ENCODE data around the gene EPS8L3.
"Not testable (repeated sequence)": the region's sequence is repeated elsewhere in the genome, so short reads cannot be mapped to it uniquely, and the experiment has no call there.

Gene EPS8L3

GRCh38 chr1:109750920-109751319 lies 12.8 kb downstream of the EPS8L3 start:
- no peaks in the 10 kb centered on the region for H3K36me3 ChIP-seq (ENCODE audit: control insufficient read depth, insufficient read depth, low read length)
- no CpG with 5 or more reads among the region's 6 CpGs for WGBS (ENCODE audit: insufficient coverage, insufficient read length)
- no peaks in the 10 kb centered on the region for H3K27me3 ChIP-seq (ENCODE audit: control insufficient read depth, insufficient read depth, low read length)
- DNase-seq (ENCODE audit: low read depth, low spot score) = no peak
- no peak overlapping the region for H3K27ac ChIP-seq (ENCODE audit: low read length)
- H3K4me3 ChIP-seq (ENCODE audit: low read length) = no peak overlapping the region
- H3K9me3 ChIP-seq (ENCODE audit: control insufficient read depth, insufficient read depth, low read length) = no peaks in the 10 kb centered on the region
- H3K4me1 ChIP-seq (ENCODE audit: control insufficient read depth, insufficient read depth, low read length) = no peaks in the 10 kb centered on the region

DNA sequence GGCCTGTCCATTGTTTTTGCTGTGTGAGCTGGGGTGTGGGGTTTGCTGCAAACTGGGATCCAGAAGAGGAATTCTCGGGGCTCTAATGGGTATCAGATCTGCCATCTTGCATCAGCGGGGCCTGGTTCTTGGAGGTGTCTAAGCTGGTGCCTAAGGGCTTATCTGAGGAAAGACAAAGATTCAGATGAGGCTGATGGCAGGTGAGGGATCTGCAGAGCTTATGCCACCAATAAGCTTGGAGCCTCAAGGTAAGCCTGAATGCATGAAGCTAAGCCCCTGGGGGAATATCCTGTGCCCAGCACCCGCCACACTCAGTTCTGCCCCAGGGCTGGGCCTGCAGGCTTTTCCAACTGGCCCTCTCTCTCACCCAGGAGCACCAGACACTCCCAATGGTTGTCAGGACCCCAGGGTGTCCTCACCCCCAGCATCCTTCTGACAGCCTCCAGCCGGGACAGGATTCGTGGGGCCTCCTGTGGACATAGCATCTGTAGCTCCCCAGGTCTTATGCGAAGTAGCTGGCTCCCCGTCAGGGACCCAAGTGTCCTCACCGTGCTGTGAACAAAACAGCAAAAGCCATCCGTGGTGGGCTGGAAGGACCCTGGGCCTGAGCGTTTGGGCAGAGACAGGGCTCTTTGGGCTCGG lies 13.4 kb downstream of the EPS8L3 start:
- H3K27ac ChIP-seq (ENCODE audit: low read length) = no peak overlapping the region
- no peaks in the 10 kb centered on the region for H3K36me3 ChIP-seq (ENCODE audit: control insufficient read depth, insufficient read depth, low read length)
- no peaks in the 10 kb centered on the region for H3K4me1 ChIP-seq (ENCODE audit: control insufficient read depth, insufficient read depth, low read length)
- WGBS (ENCODE audit: insufficient coverage, insufficient read length) = no CpG with 5 or more reads among the region's 11 CpGs
- H3K9me3 ChIP-seq (ENCODE audit: control insufficient read depth, insufficient read depth, low read length) = no peaks in the 10 kb centered on the region
- H3K27me3 ChIP-seq (ENCODE audit: control insufficient read depth, insufficient read depth, low read length) = no peaks in the 10 kb centered on the region
- DNase-seq (ENCODE audit: low read depth, low spot score) = no peak
- no peak overlapping the region for H3K4me3 ChIP-seq (ENCODE audit: low read length)

DNA sequence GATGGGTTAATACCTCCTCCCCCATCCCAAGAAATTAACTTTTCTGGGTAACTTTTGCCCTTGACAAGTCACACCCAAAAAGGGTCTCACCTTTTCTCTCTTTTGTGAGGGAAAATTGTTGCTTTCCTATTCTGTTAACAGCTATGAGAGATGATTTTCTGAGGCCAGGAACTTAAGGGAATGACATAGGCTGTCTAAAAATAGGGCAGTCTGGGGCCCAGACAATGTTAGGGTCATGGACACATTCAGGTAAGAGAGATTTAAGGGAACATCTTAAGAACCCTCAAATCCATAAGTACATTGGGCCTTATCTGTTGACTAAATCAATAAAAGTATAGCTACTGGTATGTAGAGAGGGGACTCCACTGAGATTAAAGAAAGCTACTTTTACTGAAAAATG lies 14.5 kb downstream of the EPS8L3 start:
- Histone ChIP-seq H3K4me3 (ENCODE audit: low read length) (no peak overlapping the region), H3K9me3 (ENCODE audit: control insufficient read depth, insufficient read depth, low read length) (no peaks in the 10 kb centered on the region), H3K36me3 (ENCODE audit: control insufficient read depth, insufficient read depth, low read length) (no peaks in the 10 kb centered on the region), H3K27ac (ENCODE audit: low read length) (no peak overlapping the region), H3K27me3 (ENCODE audit: control insufficient read depth, insufficient read depth, low read length) (no peaks in the 10 kb centered on the region), H3K4me1 (ENCODE audit: control insufficient read depth, insufficient read depth, low read length) (no peaks in the 10 kb centered on the region)
- DNase-seq (ENCODE audit: low read depth, low spot score) = no peak

DNA sequence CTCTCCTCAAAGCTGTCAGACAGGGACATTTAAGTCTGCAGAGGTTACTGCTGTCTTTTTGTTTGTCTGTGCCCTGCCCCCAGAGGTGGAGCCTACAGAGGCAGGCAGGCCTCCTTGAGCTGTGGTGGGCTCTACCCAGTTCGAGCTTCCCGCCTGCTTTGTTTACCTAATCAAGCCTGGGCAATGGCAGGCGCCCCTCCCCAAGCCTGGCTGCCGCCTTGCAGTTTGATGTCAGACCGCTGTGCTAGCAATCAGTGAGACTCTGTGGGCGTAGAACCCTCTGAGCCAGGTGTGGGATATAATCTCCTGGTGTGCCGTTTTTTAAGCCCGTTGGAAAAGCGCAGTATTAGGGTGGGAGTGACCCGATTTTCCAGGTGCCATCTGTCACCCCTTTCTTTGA lies 15.4 kb downstream of the EPS8L3 start:
- not testable (repeated sequence) for H3K4me1 ChIP-seq (ENCODE audit: control insufficient read depth, insufficient read depth, low read length); DNase-seq (ENCODE audit: low read depth, low spot score); H3K9me3 ChIP-seq (ENCODE audit: control insufficient read depth, insufficient read depth, low read length); H3K36me3 ChIP-seq (ENCODE audit: control insufficient read depth, insufficient read depth, low read length); H3K27ac ChIP-seq (ENCODE audit: low read length); H3K27me3 ChIP-seq (ENCODE audit: control insufficient read depth, insufficient read depth, low read length); H3K4me3 ChIP-seq (ENCODE audit: low read length)
- WGBS (ENCODE audit: insufficient coverage, insufficient read length) = no CpG with 5 or more reads among the region's 10 CpGs

GRCh38 chr1:109740615-109741373 lies 22.9 kb downstream of the EPS8L3 start, which contains the start of gene GSTM3:
GSTM3 (minus strand) TSS chr1:109741038; CDS start chr1:109740287, 751 bp downstream.
- no CpG with 5 or more reads among the region's 10 CpGs for WGBS (ENCODE audit: insufficient coverage, insufficient read length)
- no peaks in the 10 kb centered on the region for H3K36me3 ChIP-seq (ENCODE audit: control insufficient read depth, insufficient read depth, low read length)
- H3K4me3 ChIP-seq (ENCODE audit: low read length) = peak within 1 kb of the TSS; percentile 59; the same call in 1 of the 2 replicates
- DNase-seq (ENCODE audit: low read depth, low spot score) = no peak
- H3K4me1 ChIP-seq (ENCODE audit: control insufficient read depth, insufficient read depth, low read length) = peaks cover 4% of the 10 kb centered on the region
- H3K27me3 ChIP-seq (ENCODE audit: control insufficient read depth, insufficient read depth, low read length) = peaks cover 15% of the 10 kb centered on the region
- H3K9me3 ChIP-seq (ENCODE audit: control insufficient read depth, insufficient read depth, low read length) = no peaks in the 10 kb centered on the region
- no peak within 1 kb of the TSS for H3K27ac ChIP-seq (ENCODE audit: low read length)

DNA sequence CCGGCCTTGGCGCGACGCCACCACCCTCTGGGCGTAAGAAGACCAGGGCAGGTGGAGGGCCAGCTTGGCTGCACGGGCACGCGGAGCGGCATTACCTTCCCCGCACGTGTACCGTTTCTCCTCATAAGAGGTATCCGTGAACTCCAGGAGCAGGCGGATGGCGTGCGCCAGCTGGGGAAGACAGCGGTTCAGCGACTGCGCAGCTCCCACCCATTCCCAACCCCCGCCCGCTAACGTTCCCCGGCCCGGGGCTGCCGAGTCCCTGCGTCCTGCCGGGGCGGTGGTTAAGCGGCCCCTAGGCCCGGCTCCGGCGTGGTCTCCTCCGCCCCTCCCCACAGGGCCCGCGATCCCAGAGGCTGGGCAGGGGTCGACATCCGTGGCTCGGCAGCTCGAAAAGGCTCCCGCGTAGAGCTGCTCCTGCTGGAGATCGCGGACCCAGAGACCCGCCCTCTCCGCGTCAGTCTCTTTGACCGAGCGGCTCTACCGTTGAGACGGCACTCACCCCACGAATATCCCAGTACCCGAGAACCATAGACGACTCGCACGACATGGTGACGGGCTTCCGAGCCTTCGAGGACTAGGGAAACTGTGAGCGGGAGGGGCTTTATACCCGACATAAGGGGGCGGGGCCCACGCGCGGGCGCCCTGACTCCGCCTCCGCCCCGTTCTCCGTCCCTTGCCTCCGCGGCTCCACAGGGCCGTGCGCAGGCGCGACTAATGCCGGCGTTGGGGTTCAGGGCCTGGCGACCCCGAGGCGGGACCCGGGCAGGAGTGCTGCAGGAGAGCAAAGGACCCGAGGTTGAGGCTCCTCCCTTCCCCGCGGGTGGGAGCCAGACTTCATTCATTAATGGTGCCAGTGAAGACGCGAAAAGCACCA lies 23.7 kb downstream of the EPS8L3 start:
- H3K9me3 ChIP-seq (ENCODE audit: control insufficient read depth, insufficient read depth, low read length) = no peaks in the 10 kb centered on the region
- H3K4me3 ChIP-seq (ENCODE audit: low read length) = peak overlapping the region; percentile 59; the same call in 1 of the 2 replicates
- peaks cover 15% of the 10 kb centered on the region for H3K27me3 ChIP-seq (ENCODE audit: control insufficient read depth, insufficient read depth, low read length)
- no CpG with 5 or more reads among the region's 86 CpGs for WGBS (ENCODE audit: insufficient coverage, insufficient read length)
- peaks cover 4% of the 10 kb centered on the region for H3K4me1 ChIP-seq (ENCODE audit: control insufficient read depth, insufficient read depth, low read length)
- no peaks in the 10 kb centered on the region for H3K36me3 ChIP-seq (ENCODE audit: control insufficient read depth, insufficient read depth, low read length)
- no peak overlapping the region for H3K27ac ChIP-seq (ENCODE audit: low read length)
- DNase-seq (ENCODE audit: low read depth, low spot score) = peak; percentile 39

GRCh38 chr1:109733236-109733870 lies 30.4 kb downstream of the EPS8L3 start:
- no CpG with 5 or more reads among the region's 4 CpGs for WGBS (ENCODE audit: insufficient coverage, insufficient read length)

GRCh38 chr1:109732390-109732881 lies 31.3 kb downstream of the EPS8L3 start:
- 100% methylated on average over 1 of the region's 3 CpGs for WGBS (ENCODE audit: insufficient coverage, insufficient read length)
- no peak for DNase-seq (ENCODE audit: low read depth, low spot score)
- no peak overlapping the region for H3K27ac ChIP-seq (ENCODE audit: low read length)
- no peaks in the 10 kb centered on the region for H3K36me3 ChIP-seq (ENCODE audit: control insufficient read depth, insufficient read depth, low read length)
- H3K9me3 ChIP-seq (ENCODE audit: control insufficient read depth, insufficient read depth, low read length) = no peaks in the 10 kb centered on the region
- H3K4me1 ChIP-seq (ENCODE audit: control insufficient read depth, insufficient read depth, low read length) = no peaks in the 10 kb centered on the region
- no peak overlapping the region for H3K4me3 ChIP-seq (ENCODE audit: low read length)
- no peaks in the 10 kb centered on the region for H3K27me3 ChIP-seq (ENCODE audit: control insufficient read depth, insufficient read depth, low read length)

More at GRCh38 chr1:109733236-109733870, 30.4 kb downstream of the EPS8L3 start:
- Histone ChIP-seq H3K27me3 (ENCODE audit: control insufficient read depth, insufficient read depth, low read length) (peaks cover 4% of the 10 kb centered on the region; the same call in 1 of the 2 replicates), H3K9me3 (ENCODE audit: control insufficient read depth, insufficient read depth, low read length) (no peaks in the 10 kb centered on the region), H3K27ac (ENCODE audit: low read length) (no peak overlapping the region), H3K36me3 (ENCODE audit: control insufficient read depth, insufficient read depth, low read length) (no peaks in the 10 kb centered on the region), H3K4me3 (ENCODE audit: low read length) (no peak overlapping the region), H3K4me1 (ENCODE audit: control insufficient read depth, insufficient read depth, low read length) (no peaks in the 10 kb centered on the region)
- DNase-seq (ENCODE audit: low read depth, low spot score) = no peak

DNA sequence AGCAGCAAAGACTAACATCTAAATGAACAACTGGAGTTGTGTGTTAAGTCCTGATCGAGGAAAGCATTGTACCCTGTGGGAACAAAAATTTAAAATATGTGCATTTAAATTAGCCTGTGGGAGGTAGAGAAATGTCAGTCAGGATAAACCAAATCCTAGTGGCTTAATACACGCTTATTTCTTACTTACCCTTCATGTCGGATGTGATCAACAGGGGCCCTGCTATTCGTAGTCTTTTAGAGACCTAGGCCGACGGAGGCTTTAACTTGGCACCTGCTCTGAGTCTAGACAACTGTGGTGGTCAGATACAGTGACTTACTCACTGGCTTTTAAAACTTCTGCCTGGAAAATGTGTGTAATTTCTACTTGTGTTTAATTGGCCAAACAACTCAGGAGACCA lies 33.1 kb downstream of the EPS8L3 start:
- Histone ChIP-seq H3K4me3 (ENCODE audit: low read length) (no peak overlapping the region), H3K27me3 (ENCODE audit: control insufficient read depth, insufficient read depth, low read length) (no peaks in the 10 kb centered on the region), H3K36me3 (ENCODE audit: control insufficient read depth, insufficient read depth, low read length) (no peaks in the 10 kb centered on the region), H3K9me3 (ENCODE audit: control insufficient read depth, insufficient read depth, low read length) (no peaks in the 10 kb centered on the region), H3K4me1 (ENCODE audit: control insufficient read depth, insufficient read depth, low read length) (no peaks in the 10 kb centered on the region), H3K27ac (ENCODE audit: low read length) (no peak overlapping the region)
- no CpG with 5 or more reads among the region's 6 CpGs for WGBS (ENCODE audit: insufficient coverage, insufficient read length)
- no peak for DNase-seq (ENCODE audit: low read depth, low spot score)

DNA sequence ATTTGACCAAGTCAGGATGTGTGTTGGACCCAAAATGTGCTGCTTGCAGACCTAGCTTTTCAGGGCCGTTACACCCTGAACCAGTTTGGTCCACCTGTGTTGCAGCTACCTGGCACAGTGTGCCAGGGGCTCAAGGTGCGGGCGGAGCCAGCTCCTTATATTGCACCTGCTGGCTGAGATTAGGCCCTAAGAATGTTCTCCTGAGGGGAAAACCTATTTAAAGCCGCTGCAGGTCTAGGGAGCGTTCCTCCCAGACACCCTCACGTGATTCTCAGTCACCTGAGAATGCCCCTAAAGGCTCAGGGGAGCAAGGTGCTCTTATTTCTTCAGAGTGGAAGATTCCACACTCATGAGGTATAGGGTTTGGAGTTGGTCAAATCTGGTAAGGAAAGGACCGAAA lies 34.9 kb downstream of the EPS8L3 start:
- DNase-seq (ENCODE audit: low read depth, low spot score) = no peak
- H3K4me1 ChIP-seq (ENCODE audit: control insufficient read depth, insufficient read depth, low read length) = no peaks in the 10 kb centered on the region
- no peaks in the 10 kb centered on the region for H3K36me3 ChIP-seq (ENCODE audit: control insufficient read depth, insufficient read depth, low read length)
- no peak overlapping the region for H3K4me3 ChIP-seq (ENCODE audit: low read length)
- H3K9me3 ChIP-seq (ENCODE audit: control insufficient read depth, insufficient read depth, low read length) = no peaks in the 10 kb centered on the region
- no peaks in the 10 kb centered on the region for H3K27me3 ChIP-seq (ENCODE audit: control insufficient read depth, insufficient read depth, low read length)
- no CpG with 5 or more reads among the region's 7 CpGs for WGBS (ENCODE audit: insufficient coverage, insufficient read length)
- H3K27ac ChIP-seq (ENCODE audit: low read length) = no peak overlapping the region
